HG03378 (cell line): ENCODE results near the gene SLC40A1.

Experiments used
- ATAC-seq: cut with Tn5 transposase; IDR thresholded peaks from one replicate; pipeline ENCODE4 v1.9.1; 2021; ENCODE audit warnings: mild to moderate bottlenecking, moderate library complexity; ENCODE audit not compliant: unreplicated experiment

Gene SLC40A1

GRCh38 chr2:189574793-189575475 is 5.7 kb downstream of the SLC40A1 start:
- no peak for ATAC-seq

GRCh38 chr2:189570570-189571031 is 10.0 kb downstream of the SLC40A1 start:
- ATAC-seq: no peak

GRCh38 chr2:189569295-189569910 is 11.2 kb downstream of the SLC40A1 start:
- no peak for ATAC-seq

GRCh38 chr2:189566046-189566445 is 14.5 kb downstream of the SLC40A1 start:
- ATAC-seq: no peak

- no peak for ATAC-seq
Measured at GRCh38 chr2:189561371-189562038, 19.1 kb downstream of the SLC40A1 start.

GRCh38 chr2:189560273-189560586 is 20.4 kb downstream of the SLC40A1 start:
- ATAC-seq: no peak

- no peak for ATAC-seq
Measured at GRCh38 chr2:189559579-189560272, 20.9 kb downstream of the SLC40A1 start.

GRCh38 chr2:189558516-189559272 is 21.9 kb downstream of the SLC40A1 start:
- ATAC-seq: no peak

- ATAC-seq: no peak
Measured at GRCh38 chr2:189557373-189557772, 23.2 kb downstream of the SLC40A1 start.

GRCh38 chr2:189556526-189556925 is 24.1 kb downstream of the SLC40A1 start:
- ATAC-seq: no peak

- no peak for ATAC-seq
Measured at GRCh38 chr2:189555232-189555631, 25.4 kb downstream of the SLC40A1 start.

- no peak for ATAC-seq
Measured at GRCh38 chr2:189553504-189554088, 27.0 kb downstream of the SLC40A1 start.

GRCh38 chr2:189552991-189553404 is 27.6 kb downstream of the SLC40A1 start:
- no peak for ATAC-seq

- no peak for ATAC-seq
Measured at GRCh38 chr2:189552334-189552990, 28.1 kb downstream of the SLC40A1 start.

- no peak for ATAC-seq
Measured at GRCh38 chr2:189551808-189552207, 28.8 kb downstream of the SLC40A1 start.

- no peak for ATAC-seq
Measured at GRCh38 chr2:189549449-189549832, 31.1 kb downstream of the SLC40A1 start.

- ATAC-seq: no peak
Measured at GRCh38 chr2:189548666-189549448, 31.7 kb downstream of the SLC40A1 start.

GRCh38 chr2:189545418-189545817 is 35.2 kb downstream of the SLC40A1 start:
- no peak for ATAC-seq

- no peak for ATAC-seq
Measured at GRCh38 chr2:189544318-189545042, 36.1 kb downstream of the SLC40A1 start.
